GM23338 (cell line): ENCODE data around the gene FASTK.

Experiments
- CREB1 ChIP-seq: fragments of 250-450 bp; sonication (Bioruptor Pico); IDR thresholded peaks from 2 replicates; pipeline ENCODE4 v1.5.0; 2020; ENCODE audit warnings: low read depth, mild to moderate bottlenecking, moderate library complexity
- EZH2 ChIP-seq: fragments of 200-600 bp; sonication (generic); IDR thresholded peaks from one replicate; pipeline ENCODE4 v1.8.0; 2017; ENCODE audit warnings: antibody characterized with exemption, mild to moderate bottlenecking, low read depth; ENCODE audit not compliant: unreplicated experiment
- EZH2phosphoT487 ChIP-seq: fragments of 200-600 bp; sonication (generic); IDR thresholded peaks from one replicate; pipeline ENCODE4 v1.8.1; 2018; ENCODE audit warnings: antibody characterized with exemption; ENCODE audit not compliant: unreplicated experiment
- JUNB ChIP-seq: IDR thresholded peaks from one replicate; pipeline ENCODE4 v1.6.1; 2016; ENCODE audit warnings: antibody characterized with exemption; ENCODE audit not compliant: unreplicated experiment
- POLR2AphosphoS5 ChIP-seq: IDR thresholded peaks from 2 replicates; pipeline ENCODE4 v1.6.1; 2016; ENCODE audit warnings: antibody characterized with exemption, low read depth
- ZNF331 ChIP-seq: fragments of 250-450 bp; sonication (Bioruptor Pico); IDR thresholded peaks from 2 replicates; pipeline ENCODE4 v1.5.0; 2020; ENCODE audit warnings: low read depth, mild to moderate bottlenecking, moderate library complexity
- TF ChIP-seq, protein P1 (sequence below), 2 experiments: fragments of 200-600 bp in 1 of 2; sonication (generic) in 1 of 2; conservative IDR thresholded peaks; 2 replicates each; pipeline versions ENCODE4 v1.5.1 to v1.6.1; 2016 to 2017; ENCODE audit warnings: antibody characterized with exemption in 2 of 2, low read depth in 2 of 2, mild to moderate bottlenecking in 2 of 2, moderate library complexity in 1 of 2
- TF ChIP-seq, protein P2 (sequence below): IDR thresholded peaks from one replicate; pipeline ENCODE4 v1.6.1; 2018; ENCODE audit warnings: antibody characterized with exemption; ENCODE audit not compliant: unreplicated experiment
- TF ChIP-seq, protein P3 (sequence below): IDR thresholded peaks from 2 replicates; pipeline ENCODE4 v1.6.1; 2016; ENCODE audit warnings: antibody characterized with exemption

DNA sequence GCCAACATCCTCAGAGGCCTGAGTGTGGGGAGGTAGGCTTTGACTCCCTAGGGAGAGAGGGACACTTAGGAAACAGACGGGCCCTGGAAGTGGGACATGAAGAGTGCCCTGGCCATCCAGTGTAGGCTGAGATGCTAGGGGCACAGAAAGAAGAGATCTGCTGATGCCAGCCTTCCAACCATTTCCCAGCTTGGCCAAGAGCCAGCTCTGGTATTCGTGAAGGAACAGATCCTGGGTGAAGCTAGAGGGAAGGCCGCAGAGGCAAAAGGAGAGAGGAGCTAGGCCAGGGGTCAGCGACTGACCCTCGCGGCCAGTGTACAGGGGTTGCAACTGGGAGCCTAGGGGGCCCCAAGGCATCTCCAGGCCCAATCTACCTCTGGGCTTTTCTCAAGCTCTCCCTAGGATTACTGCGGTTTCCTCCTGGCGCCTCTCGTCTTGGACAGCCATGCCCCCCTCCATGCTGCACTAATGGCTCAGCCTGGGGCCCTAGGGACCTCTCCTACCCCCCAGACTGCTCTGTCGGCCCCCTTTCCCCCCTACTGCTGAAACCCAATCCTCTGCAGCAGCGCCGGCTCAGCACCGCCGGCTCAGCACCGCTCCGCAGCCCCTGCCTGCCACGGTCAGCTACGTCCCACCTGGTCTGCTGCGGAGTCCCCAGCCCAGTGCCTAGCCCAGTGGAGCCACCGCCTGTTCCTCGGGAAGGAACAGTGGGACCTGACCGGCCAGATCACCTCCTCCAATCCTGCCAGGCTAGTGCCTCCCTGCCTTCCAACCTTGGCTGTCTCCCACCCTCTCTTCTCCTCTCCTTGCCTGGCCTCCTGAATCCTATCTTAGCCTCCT is 32.4 kb downstream of the FASTK start, which contains the start of gene ASIC3:
- TF ChIP-seq, protein P1, sequence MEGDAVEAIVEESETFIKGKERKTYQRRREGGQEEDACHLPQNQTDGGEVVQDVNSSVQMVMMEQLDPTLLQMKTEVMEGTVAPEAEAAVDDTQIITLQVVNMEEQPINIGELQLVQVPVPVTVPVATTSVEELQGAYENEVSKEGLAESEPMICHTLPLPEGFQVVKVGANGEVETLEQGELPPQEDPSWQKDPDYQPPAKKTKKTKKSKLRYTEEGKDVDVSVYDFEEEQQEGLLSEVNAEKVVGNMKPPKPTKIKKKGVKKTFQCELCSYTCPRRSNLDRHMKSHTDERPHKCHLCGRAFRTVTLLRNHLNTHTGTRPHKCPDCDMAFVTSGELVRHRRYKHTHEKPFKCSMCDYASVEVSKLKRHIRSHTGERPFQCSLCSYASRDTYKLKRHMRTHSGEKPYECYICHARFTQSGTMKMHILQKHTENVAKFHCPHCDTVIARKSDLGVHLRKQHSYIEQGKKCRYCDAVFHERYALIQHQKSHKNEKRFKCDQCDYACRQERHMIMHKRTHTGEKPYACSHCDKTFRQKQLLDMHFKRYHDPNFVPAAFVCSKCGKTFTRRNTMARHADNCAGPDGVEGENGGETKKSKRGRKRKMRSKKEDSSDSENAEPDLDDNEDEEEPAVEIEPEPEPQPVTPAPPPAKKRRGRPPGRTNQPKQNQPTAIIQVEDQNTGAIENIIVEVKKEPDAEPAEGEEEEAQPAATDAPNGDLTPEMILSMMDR (conservative IDR thresholded peaks at IDR 0.05; ENCODE audit: low read depth in 2 of 2): no peak
- TF ChIP-seq EZH2: no peak
- TF ChIP-seq POLR2AphosphoS5: no peak
- TF ChIP-seq ZNF331: no peak
- no peak for TF ChIP-seq EZH2phosphoT487
- TF ChIP-seq, protein P2, sequence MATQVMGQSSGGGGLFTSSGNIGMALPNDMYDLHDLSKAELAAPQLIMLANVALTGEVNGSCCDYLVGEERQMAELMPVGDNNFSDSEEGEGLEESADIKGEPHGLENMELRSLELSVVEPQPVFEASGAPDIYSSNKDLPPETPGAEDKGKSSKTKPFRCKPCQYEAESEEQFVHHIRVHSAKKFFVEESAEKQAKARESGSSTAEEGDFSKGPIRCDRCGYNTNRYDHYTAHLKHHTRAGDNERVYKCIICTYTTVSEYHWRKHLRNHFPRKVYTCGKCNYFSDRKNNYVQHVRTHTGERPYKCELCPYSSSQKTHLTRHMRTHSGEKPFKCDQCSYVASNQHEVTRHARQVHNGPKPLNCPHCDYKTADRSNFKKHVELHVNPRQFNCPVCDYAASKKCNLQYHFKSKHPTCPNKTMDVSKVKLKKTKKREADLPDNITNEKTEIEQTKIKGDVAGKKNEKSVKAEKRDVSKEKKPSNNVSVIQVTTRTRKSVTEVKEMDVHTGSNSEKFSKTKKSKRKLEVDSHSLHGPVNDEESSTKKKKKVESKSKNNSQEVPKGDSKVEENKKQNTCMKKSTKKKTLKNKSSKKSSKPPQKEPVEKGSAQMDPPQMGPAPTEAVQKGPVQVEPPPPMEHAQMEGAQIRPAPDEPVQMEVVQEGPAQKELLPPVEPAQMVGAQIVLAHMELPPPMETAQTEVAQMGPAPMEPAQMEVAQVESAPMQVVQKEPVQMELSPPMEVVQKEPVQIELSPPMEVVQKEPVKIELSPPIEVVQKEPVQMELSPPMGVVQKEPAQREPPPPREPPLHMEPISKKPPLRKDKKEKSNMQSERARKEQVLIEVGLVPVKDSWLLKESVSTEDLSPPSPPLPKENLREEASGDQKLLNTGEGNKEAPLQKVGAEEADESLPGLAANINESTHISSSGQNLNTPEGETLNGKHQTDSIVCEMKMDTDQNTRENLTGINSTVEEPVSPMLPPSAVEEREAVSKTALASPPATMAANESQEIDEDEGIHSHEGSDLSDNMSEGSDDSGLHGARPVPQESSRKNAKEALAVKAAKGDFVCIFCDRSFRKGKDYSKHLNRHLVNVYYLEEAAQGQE: no peak
- no peak for TF ChIP-seq JUNB
- TF ChIP-seq, protein P3, sequence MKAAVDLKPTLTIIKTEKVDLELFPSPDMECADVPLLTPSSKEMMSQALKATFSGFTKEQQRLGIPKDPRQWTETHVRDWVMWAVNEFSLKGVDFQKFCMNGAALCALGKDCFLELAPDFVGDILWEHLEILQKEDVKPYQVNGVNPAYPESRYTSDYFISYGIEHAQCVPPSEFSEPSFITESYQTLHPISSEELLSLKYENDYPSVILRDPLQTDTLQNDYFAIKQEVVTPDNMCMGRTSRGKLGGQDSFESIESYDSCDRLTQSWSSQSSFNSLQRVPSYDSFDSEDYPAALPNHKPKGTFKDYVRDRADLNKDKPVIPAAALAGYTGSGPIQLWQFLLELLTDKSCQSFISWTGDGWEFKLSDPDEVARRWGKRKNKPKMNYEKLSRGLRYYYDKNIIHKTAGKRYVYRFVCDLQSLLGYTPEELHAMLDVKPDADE: no peak
- no peak for TF ChIP-seq CREB1 (CRISPR knock-in tag)
